Breast epithelium (tissue), 3 donors: ENCODE measurements around the gene TEX13C.

Source experiments
- POLR2AphosphoS5 ChIP-seq, 3 donors: sonication (generic); formaldehyde crosslinking; IDR thresholded peaks; one replicate each; pipeline ENCODE4 v1.6.1; 2017; ENCODE audit warnings: antibody characterized with exemption in 3 of 3
- TF ChIP-seq, protein P1 (sequence below), 3 donors: fragments of 450-650 bp; IDR thresholded peaks; one replicate each; pipeline ENCODE4 v1.5.1; 2016 to 2017; ENCODE audit warnings: antibody characterized with exemption in 3 of 3, mild to moderate bottlenecking in 3 of 3, moderate library complexity in 3 of 3

DNA sequence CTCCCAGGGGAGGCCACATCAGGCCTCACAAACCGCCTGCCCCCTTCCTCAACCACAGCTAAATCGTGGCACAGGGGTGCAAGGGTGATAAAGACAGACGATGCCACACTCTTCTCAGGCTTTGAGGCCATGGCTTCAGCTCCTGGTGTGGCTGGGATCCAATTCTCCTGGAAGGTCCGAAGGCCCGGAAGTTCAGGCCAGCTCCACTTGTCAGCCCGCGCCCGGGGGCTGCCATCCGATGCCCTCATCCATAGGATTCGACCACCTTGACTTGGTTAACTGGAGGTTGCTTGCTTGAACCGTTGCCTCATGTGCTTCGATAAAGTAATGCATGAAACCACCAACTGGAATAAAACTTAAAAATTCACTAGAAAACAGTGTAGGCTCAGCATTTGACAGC, 8.2 kb downstream of the TEX13C start:
- TF ChIP-seq POLR2AphosphoS5 (IDR thresholded peaks at IDR 0.05): no peak
- TF ChIP-seq, protein P1, sequence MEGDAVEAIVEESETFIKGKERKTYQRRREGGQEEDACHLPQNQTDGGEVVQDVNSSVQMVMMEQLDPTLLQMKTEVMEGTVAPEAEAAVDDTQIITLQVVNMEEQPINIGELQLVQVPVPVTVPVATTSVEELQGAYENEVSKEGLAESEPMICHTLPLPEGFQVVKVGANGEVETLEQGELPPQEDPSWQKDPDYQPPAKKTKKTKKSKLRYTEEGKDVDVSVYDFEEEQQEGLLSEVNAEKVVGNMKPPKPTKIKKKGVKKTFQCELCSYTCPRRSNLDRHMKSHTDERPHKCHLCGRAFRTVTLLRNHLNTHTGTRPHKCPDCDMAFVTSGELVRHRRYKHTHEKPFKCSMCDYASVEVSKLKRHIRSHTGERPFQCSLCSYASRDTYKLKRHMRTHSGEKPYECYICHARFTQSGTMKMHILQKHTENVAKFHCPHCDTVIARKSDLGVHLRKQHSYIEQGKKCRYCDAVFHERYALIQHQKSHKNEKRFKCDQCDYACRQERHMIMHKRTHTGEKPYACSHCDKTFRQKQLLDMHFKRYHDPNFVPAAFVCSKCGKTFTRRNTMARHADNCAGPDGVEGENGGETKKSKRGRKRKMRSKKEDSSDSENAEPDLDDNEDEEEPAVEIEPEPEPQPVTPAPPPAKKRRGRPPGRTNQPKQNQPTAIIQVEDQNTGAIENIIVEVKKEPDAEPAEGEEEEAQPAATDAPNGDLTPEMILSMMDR (IDR thresholded peaks at IDR 0.05): no peak
